Activated CD8-positive, alpha-beta T cell treated with anti-CD3 and anti-CD28 coated beads, Interleukin-2, amount 10 ng/mL, durations not matched to agents 7 days and 5 days (primary cell): ENCODE results near the gene AQP11. TPM values are rescaled to one million over a fixed set of nuclear protein-coding genes. Genes with fewer than 3 reads are reported as not detected.
"Not testable (repeated sequence)": the region's sequence is repeated elsewhere in the genome, so short reads cannot be mapped to it uniquely, and the experiment has no call there.

ENCODE experiments used
- ATAC-seq: fragments of 150-1000 bp; cut with Tn5 transposase; one replicate; pipeline ENCODE4 v1.10.0; 2021; ENCODE audit warnings: moderate library complexity
- CTCF ChIA-PET: fragments of 350-600 bp; sonication (Branson Sonifier 250); formaldehyde crosslinking; loops from one replicate; lab custom pipeline; 2021; ENCODE audit warnings: antibody characterized with exemption; lab: Charles Lee
- POLR2A ChIA-PET: fragments of 350-600 bp; sonication (Branson Sonifier 250); formaldehyde crosslinking; loops from one replicate; lab custom pipeline; 2021; ENCODE audit warnings: antibody characterized with exemption; lab: Charles Lee
- DNase-seq: peaks from one replicate; pipeline ENCODE4 v3.0.0-alpha.2; 2020
- H3K27ac Mint-ChIP-seq: one replicate; pipeline ENCODE4 v1.8.0; 2021; ENCODE audit warnings: mild to moderate bottlenecking, mixed read lengths
- H3K27me3 Mint-ChIP-seq: one replicate; pipeline ENCODE4 v1.8.0; 2021; ENCODE audit warnings: low read depth, mixed read lengths
- H3K36me3 Mint-ChIP-seq: one replicate; pipeline ENCODE4 v1.8.0; 2021; ENCODE audit warnings: low read depth, mixed read lengths
- H3K4me1 Mint-ChIP-seq: one replicate; pipeline ENCODE4 v1.8.0; 2021; ENCODE audit warnings: low read depth, mixed read lengths
- H3K4me3 Mint-ChIP-seq: one replicate; pipeline ENCODE4 v1.8.0; 2021; ENCODE audit warnings: mild to moderate bottlenecking, mixed read lengths
- H3K9me3 Mint-ChIP-seq: one replicate; pipeline ENCODE4 v1.8.0; 2022; ENCODE audit warnings: mixed read lengths; ENCODE audit not compliant: insufficient read depth
- total RNA-seq, 2 experiments: library from RNA; stranded (reverse); gene quantifications; one replicate each; pipeline ENCODE4 v1.2.3, GENCODE V29; 2021

The AQP11 gene
- total RNA-seq, 2 experiments from 2014 or later: 0.21 to 0.39 TPM

- CTCF ChIA-PET: interaction anchor here (1.1 to 1.5 kb wide), 2 partner anchors 13 to 434 kb away, joined by 3 to 4 read pairs; no protein-coding TSS in a partner anchor
- H3K9me3 Mint-ChIP-seq: peaks cover 3% of the 10 kb centered on the region
- H3K27me3 Mint-ChIP-seq: peaks cover 10% of the 10 kb centered on the region
- H3K4me3 Mint-ChIP-seq: no peak overlapping the region
- no peak overlapping the region for H3K27ac Mint-ChIP-seq
- H3K36me3 Mint-ChIP-seq: peaks cover 2% of the 10 kb centered on the region
- ATAC-seq: no peak
- POLR2A ChIA-PET: no interaction called here
- no peaks in the 10 kb centered on the region for H3K4me1 Mint-ChIP-seq
- no peak for DNase-seq
Measured at GRCh38 chr11:77561257-77561656, 28.5 kb upstream of the AQP11 start.

GRCh38 chr11:77568306-77568705, 21.4 kb upstream of the AQP11 start:
- ATAC-seq (no peak), DNase-seq (no peak)
- ChIA-PET CTCF (no interaction called here), POLR2A (no interaction called here)
- Mint-ChIP-seq H3K27me3 (peaks cover 8% of the 10 kb centered on the region), H3K4me1 (no peaks in the 10 kb centered on the region), H3K4me3 (no peak overlapping the region), H3K9me3 (peaks cover 3% of the 10 kb centered on the region), H3K27ac (no peak overlapping the region), H3K36me3 (peaks cover 2% of the 10 kb centered on the region)

- Mint-ChIP-seq H3K36me3 (peaks cover under 1% of the 10 kb centered on the region), H3K9me3 (peaks cover 3% of the 10 kb centered on the region), H3K27ac (no peak overlapping the region), H3K4me3 (no peak overlapping the region), H3K4me1 (no peaks in the 10 kb centered on the region), H3K27me3 (peaks cover 8% of the 10 kb centered on the region)
- POLR2A ChIA-PET: no interaction called here
- ATAC-seq (no peak), DNase-seq (no peak)
- CTCF ChIA-PET: interaction anchor here (1.1 kb wide), 1 partner anchor 21 kb away, joined by 5 read pairs; no protein-coding TSS in a partner anchor
Measured at GRCh38 chr11:77568916-77569675, 20.7 kb upstream of the AQP11 start.

GRCh38 chr11:77569676-77570070, 20.1 kb upstream of the AQP11 start:
- H3K27ac Mint-ChIP-seq: no peak overlapping the region
- peaks cover 3% of the 10 kb centered on the region for H3K9me3 Mint-ChIP-seq
- H3K36me3 Mint-ChIP-seq: no peaks in the 10 kb centered on the region
- ChIA-PET POLR2A (no interaction called here), CTCF (interaction anchor here (1.1 kb wide), 1 partner anchor 21 kb away, joined by 5 read pairs; no protein-coding TSS in a partner anchor)
- H3K4me1 Mint-ChIP-seq: no peaks in the 10 kb centered on the region
- DNase-seq: no peak
- no peak for ATAC-seq
- H3K4me3 Mint-ChIP-seq: no peak overlapping the region
- H3K27me3 Mint-ChIP-seq: peaks cover 4% of the 10 kb centered on the region

- DNase-seq, H3K27ac Mint-ChIP-seq, H3K4me1 Mint-ChIP-seq, H3K27me3 Mint-ChIP-seq, ATAC-seq, H3K9me3 Mint-ChIP-seq, CTCF ChIA-PET, H3K36me3 Mint-ChIP-seq, H3K4me3 Mint-ChIP-seq, POLR2A ChIA-PET: not testable (repeated sequence)
Measured at GRCh38 chr11:77570896-77571295, 18.9 kb upstream of the AQP11 start.

- POLR2A ChIA-PET, H3K27me3 Mint-ChIP-seq, H3K4me3 Mint-ChIP-seq: not testable (repeated sequence)
Measured at GRCh38 chr11:77575428-77575827, 14.3 kb upstream of the AQP11 start.

GRCh38 chr11:77580712-77581337, 8.9 kb upstream of the AQP11 start:
- peaks cover 3% of the 10 kb centered on the region for H3K27me3 Mint-ChIP-seq
- no peak for ATAC-seq
- ChIA-PET POLR2A (no interaction called here), CTCF (no interaction called here)
- peaks cover 9% of the 10 kb centered on the region for H3K36me3 Mint-ChIP-seq
- H3K4me1 Mint-ChIP-seq: no peaks in the 10 kb centered on the region
- peak; percentile 33 for DNase-seq
- H3K4me3 Mint-ChIP-seq: no peak overlapping the region
- peaks cover 13% of the 10 kb centered on the region for H3K9me3 Mint-ChIP-seq
- H3K27ac Mint-ChIP-seq: no peak overlapping the region

More at GRCh38 chr11:77575428-77575827, 14.3 kb upstream of the AQP11 start:
- H3K27ac Mint-ChIP-seq, DNase-seq, H3K9me3 Mint-ChIP-seq, H3K36me3 Mint-ChIP-seq, ATAC-seq, H3K4me1 Mint-ChIP-seq: not testable (repeated sequence)
- CTCF ChIA-PET: interaction anchor here (1.0 kb wide), 1 partner anchor 27 kb away, joined by 3 read pairs; no protein-coding TSS in a partner anchor

GRCh38 chr11:77589181-77589520, 602 bp upstream of the AQP11 start:
- H3K4me1 Mint-ChIP-seq: peaks cover 19% of the 10 kb centered on the region
- peak; percentile 27 for ATAC-seq
- POLR2A ChIA-PET: no interaction called here
- H3K27me3 Mint-ChIP-seq: peaks cover 2% of the 10 kb centered on the region
- H3K27ac Mint-ChIP-seq: no peak overlapping the region
- CTCF ChIA-PET: interaction anchor here (0.6 to 1.7 kb wide), 2 partner anchors 25 to 30 kb away, joined by 3 to 8 read pairs; no protein-coding TSS in a partner anchor
- no peaks in the 10 kb centered on the region for H3K36me3 Mint-ChIP-seq
- H3K4me3 Mint-ChIP-seq: peak overlapping the region; percentile 82
- no peaks in the 10 kb centered on the region for H3K9me3 Mint-ChIP-seq
- no peak for DNase-seq

GRCh38 chr11:77590194-77590782, 535 bp downstream of the AQP11 start:
- peaks cover 2% of the 10 kb centered on the region for H3K27me3 Mint-ChIP-seq
- H3K27ac Mint-ChIP-seq: peak overlapping the region; percentile 48
- no peaks in the 10 kb centered on the region for H3K36me3 Mint-ChIP-seq
- CTCF ChIA-PET: interaction anchor here (0.9 to 1.7 kb wide), 5 partner anchors 12 to 404 kb away, joined by 3 to 8 read pairs (median 4); partner anchors contain the start of gene INTS4
- peaks cover 19% of the 10 kb centered on the region for H3K4me1 Mint-ChIP-seq
- H3K4me3 Mint-ChIP-seq: peak overlapping the region; percentile 82
- POLR2A ChIA-PET: interaction anchor here (1.0 kb wide), 1 partner anchor 385 kb away, joined by 3 read pairs; no protein-coding TSS in a partner anchor
- peak; percentile 38 for DNase-seq
- ATAC-seq: no peak
- no peaks in the 10 kb centered on the region for H3K9me3 Mint-ChIP-seq

GRCh38 chr11:77592727-77593126, 3.0 kb downstream of the AQP11 start:
- Mint-ChIP-seq H3K9me3 (no peaks in the 10 kb centered on the region), H3K4me3 (no peak overlapping the region), H3K4me1 (peaks cover 19% of the 10 kb centered on the region), H3K27ac (no peak overlapping the region), H3K36me3 (no peaks in the 10 kb centered on the region), H3K27me3 (no peaks in the 10 kb centered on the region)
- no peak for ATAC-seq
- no peak for DNase-seq
- CTCF ChIA-PET: interaction anchor here (1.6 kb wide), 1 partner anchor 9 kb away, joined by 3 read pairs; no protein-coding TSS in a partner anchor
- POLR2A ChIA-PET: no interaction called here

- H3K4me3 Mint-ChIP-seq: no peak overlapping the region
- ChIA-PET POLR2A (no interaction called here), CTCF (no interaction called here)
- no peaks in the 10 kb centered on the region for H3K9me3 Mint-ChIP-seq
- H3K27ac Mint-ChIP-seq: no peak overlapping the region
- H3K27me3 Mint-ChIP-seq: no peaks in the 10 kb centered on the region
- no peak for DNase-seq
- ATAC-seq: no peak
- H3K36me3 Mint-ChIP-seq: no peaks in the 10 kb centered on the region
- H3K4me1 Mint-ChIP-seq: peaks cover 16% of the 10 kb centered on the region
Measured at GRCh38 chr11:77593883-77594282, 4.1 kb downstream of the AQP11 start.

- Mint-ChIP-seq H3K9me3 (no peaks in the 10 kb centered on the region), H3K4me3 (no peak overlapping the region), H3K27me3 (no peaks in the 10 kb centered on the region), H3K27ac (no peak overlapping the region), H3K4me1 (no peaks in the 10 kb centered on the region), H3K36me3 (no peaks in the 10 kb centered on the region)
- DNase-seq: no peak
- ChIA-PET CTCF (no interaction called here), POLR2A (no interaction called here)
- no peak for ATAC-seq
Measured at GRCh38 chr11:77596626-77597025, 6.9 kb downstream of the AQP11 start.
